NCI-H2171 (cell line): ENCODE data around the gene VAMP2.

ENCODE experiments used
- DNase-seq: peaks from one replicate; lab custom pipeline; 2025; lab: John Stamatoyannopoulos, UW

The VAMP2 gene

GRCh38 chr17:8155231-8155995 is 7.3 kb downstream of the VAMP2 start:
- DNase-seq = no peak

- no peak for DNase-seq
These were observed 8.1 kb downstream of the VAMP2 start for GRCh38 chr17:8154608-8155155.

DNA sequence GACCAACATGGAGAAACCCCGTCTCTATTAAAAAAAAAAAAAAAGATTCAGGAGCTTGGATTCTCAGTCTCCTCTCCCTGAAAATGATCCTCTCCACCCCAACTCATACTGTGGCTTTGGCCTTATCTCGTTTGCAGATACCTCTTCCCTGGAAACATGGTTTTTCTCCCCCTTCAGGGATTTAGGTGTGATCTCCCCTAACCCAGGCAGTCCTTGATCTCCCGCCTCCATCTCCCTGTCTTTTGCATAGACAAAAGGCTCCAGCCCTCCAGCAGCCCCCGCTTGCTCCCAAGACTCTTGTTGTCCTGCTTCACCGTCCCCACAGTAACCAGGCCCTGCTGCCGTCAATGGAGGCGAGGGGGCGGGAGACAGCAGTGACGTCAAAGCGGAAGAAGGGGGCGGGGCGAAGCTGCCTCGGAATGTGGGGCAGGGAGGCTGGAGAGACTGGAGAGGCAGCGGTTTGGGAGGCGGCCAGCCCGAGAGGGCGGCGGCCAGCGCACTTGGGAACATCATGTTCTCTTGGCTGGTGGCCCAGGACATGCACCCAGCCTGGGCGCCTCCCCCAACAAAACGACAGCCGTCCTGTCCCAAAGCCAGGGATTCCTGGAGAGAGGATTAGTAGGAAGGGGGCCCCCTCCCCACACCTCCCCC is 8.7 kb downstream of the VAMP2 start:
- DNase-seq = peak; percentile 84

- DNase-seq = no peak
These were observed 9.2 kb downstream of the VAMP2 start for GRCh38 chr17:8153525-8153956.

DNA sequence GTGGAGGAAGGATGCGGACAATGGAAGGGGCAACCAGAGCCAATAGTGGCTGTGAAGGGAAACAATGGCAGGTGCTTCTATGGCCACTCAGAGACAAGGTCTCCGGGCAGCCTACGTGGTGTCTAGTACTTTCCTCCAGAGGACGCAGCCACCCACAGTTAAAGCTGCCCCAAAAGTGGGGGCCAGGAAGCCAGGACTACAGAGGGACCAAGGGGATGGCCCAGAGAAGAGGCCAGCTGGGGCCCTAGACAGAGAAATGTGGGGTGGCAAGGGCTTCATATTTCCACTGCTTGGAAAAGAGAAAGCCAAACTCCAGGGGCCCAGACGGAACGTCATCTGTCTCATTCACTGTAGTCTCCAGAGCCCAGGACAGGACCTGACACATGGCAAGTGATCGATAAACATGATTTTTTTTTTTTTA is 9.7 kb downstream of the VAMP2 start:
- DNase-seq = no peak

DNA sequence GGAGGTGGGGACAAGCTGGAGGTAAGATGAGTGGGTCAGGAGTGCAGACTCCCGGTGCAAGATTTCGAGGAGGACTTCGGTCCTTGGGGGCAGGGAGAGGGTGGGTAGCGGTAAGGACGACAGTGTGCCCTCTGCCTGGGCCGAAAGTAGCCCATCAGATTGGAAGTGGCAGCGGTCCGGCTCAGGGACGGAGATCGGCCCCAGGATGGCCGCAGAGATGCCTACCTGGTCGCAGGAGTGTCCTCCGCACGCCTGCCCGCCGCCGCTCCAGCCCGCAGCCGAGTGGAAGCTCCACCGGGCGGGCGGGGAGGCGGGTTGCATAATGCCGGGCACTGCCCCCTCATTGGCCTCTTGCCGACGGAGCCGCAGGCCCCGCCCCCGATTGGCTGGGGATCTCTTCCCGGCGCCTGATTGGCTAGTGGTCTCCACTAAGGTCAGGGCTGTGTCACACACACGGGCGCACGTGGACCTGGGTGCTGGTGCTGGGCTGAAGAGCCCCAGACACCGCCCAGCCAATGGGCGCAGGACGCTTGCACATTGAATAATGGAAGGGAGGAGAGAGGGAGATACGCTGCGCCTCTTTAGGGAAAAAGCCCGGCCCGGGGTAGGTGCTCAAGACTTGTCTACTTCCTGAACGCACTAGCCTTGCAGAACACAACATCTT is 10.5 kb downstream of the VAMP2 start, which contains the start of gene PER1:
PER1 (minus strand) TSS at position 293 of the 664 bp plus-strand sequence. CDS start 1,698 bp downstream, outside the sequence.
- DNase-seq = peak; percentile 71

DNA sequence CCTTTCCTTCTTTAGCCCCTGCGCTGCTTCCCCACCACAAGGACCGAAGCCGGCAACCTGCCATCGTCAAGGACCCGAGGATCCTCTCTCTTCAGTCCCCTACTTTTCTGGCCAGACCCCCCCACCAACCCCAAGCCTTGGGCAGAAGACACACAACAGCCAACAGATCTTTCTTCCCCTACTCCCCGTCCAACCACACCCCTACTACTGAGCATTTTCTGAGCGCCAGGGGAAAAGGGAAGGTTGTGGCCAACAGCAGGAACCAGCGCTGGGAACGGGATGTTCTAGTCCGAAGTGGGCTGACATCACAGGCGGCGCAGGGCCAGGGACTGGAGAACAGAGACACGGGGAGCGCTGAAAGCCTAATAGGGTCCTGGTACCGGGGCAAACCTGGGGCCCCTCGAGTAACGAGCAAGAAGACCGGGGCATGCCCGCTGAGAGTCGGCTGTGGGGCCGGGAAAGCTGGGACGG is 11.1 kb downstream of the VAMP2 start:
- DNase-seq = no peak

DNA sequence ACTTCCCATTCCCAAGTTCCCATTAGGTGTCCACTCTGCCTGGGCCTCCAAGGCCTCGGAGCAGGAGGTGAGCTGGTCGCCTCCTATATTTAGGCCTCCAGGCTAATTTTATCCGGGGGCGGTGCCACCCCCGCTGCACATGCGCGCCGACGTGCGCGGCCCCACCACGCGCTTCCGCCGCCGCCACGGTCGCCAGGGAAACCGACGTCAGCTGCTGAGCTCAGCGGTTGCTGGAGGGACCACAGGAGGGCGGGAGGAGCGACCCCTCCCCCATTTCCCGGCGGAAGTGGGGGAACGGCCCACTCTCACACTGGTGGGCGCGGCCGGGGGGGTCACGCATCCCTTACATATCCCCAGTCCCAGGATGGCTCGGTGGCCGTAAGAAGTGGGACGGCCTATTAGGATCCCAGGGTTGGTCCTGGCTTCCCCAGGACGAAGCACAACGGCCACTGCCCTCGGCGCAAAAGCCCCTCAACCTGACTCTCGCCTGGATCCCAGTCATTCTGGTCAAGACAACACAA is 11.6 kb downstream of the VAMP2 start:
- DNase-seq = no peak

GRCh38 chr17:8150194-8151119 is 12.3 kb downstream of the VAMP2 start:
- DNase-seq = no peak

GRCh38 chr17:8149419-8150193 is 13.1 kb downstream of the VAMP2 start:
- no peak for DNase-seq

GRCh38 chr17:8148560-8148959 is 14.2 kb downstream of the VAMP2 start:
- no peak for DNase-seq

DNA sequence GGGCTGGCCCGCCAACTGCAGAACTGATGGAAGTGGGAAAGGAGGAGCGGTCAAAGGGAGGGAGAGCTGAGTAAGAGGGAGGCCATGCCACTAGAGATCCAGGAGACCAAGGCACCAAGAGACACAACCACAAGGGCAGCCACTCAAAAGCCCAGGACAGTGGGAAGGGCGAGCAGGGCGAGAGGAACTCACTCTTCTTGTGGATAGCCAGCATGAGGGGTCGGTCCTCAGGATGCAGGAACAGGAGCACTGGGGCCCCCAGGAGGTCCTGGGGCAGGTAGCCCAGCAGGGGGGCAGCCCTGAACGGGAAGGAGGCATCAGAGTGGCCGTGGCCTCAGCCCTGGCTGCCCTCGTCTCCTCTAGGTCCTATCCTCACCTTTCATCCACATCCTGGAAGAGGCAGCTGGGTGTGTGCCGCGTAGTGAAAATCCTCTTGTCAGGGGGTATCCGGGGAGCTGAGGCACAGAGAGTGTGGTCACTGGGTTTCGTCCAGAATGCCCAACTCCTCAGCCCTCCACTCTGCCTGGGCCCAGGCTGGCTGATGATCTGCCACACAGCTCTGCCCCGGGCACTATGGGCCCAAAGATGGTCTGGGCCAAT is 14.8 kb downstream of the VAMP2 start:
- DNase-seq = no peak

- DNase-seq = no peak
These were observed 15.5 kb downstream of the VAMP2 start for GRCh38 chr17:8147141-8147804.

GRCh38 chr17:8146381-8147140 is 16.2 kb downstream of the VAMP2 start:
- DNase-seq = no peak

DNA sequence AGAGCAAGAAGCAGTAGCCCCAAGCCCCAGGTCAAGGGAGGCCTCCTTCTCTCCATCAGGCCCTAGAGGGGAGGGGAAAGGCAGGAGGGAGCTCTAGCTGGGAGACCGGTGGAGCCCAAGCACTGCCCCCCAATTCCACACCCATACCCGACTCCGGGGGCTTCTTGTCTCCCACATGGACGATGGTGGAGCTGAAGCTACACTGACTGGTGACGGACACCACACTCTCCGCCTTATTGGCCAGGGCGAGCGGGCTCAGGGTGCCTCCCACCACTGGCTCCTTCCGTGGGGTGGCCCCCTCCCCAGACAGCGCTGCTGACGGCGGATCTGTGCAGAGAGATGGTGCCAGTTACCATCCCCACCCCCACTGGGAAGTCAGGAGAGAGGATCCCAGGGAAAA is 16.9 kb downstream of the VAMP2 start:
- DNase-seq = no peak

DNA sequence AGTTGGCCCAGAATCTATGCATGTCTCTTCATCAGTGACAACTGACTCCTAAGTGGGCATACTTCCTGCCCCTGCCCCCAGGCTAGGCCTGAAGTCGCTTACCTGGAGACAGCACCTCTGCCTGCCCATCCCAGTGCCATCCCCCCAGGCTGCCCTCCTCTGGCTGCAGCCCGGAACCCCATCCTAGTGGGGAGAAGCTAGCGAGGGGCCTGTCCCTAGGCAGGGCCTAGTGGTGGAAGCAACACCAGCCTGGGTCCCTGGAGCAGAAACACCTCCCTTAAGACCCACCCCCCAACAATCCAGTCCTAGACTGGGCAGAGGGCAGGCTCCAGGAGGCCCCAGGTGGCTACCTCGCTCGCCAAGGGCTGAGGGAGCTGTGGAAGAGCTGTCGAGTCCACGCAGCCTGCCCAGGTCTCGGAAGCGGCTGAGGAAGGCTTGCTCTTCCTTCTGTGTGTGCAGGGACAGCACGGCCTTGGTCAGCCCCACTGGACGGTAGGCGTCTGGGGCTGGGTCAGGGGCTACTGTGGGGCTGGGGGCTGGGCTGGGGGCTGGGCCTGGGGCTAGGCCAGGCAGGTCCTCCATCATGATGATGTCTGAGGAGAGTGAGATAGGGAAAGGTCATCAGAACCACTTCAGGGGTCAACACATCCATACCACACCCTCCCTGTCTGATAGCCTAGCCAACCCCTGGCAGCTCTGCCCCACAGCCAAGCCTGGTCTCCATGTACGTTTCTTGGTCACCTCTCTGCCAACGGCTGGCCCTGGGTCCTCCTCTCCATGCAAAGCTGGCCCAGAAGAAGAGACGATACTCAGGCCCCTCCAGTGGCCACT is 18.1 kb downstream of the VAMP2 start:
- DNase-seq = no peak

GRCh38 chr17:8143581-8144400 is 19.0 kb downstream of the VAMP2 start:
- no peak for DNase-seq
